GM12872 (cell line): ENCODE results near the gene NR3C1.

Experiments
- CTCF ChIP-seq: IDR thresholded peaks from 3 replicates; pipeline ENCODE4 v1.5.1; 2011; ENCODE audit warnings: low read depth, mild to moderate bottlenecking, low read length, moderate library complexity; ENCODE audit not compliant: insufficient read depth

The NR3C1 gene

GRCh38 chr5:143308731-143309130 lies 94.8 kb downstream of the NR3C1 start:
- no peak for TF ChIP-seq CTCF

GRCh38 chr5:143306040-143306439 lies 97.4 kb downstream of the NR3C1 start:
- no peak for TF ChIP-seq CTCF

GRCh38 chr5:143304836-143305475 lies 98.5 kb downstream of the NR3C1 start:
- no peak for TF ChIP-seq CTCF

- no peak for TF ChIP-seq CTCF
Measured at GRCh38 chr5:143302341-143303045, 101.0 kb downstream of the NR3C1 start.

- TF ChIP-seq CTCF = no peak
Measured at GRCh38 chr5:143297756-143298155, 105.7 kb downstream of the NR3C1 start.

- no peak for TF ChIP-seq CTCF
Measured at GRCh38 chr5:143290125-143290524, 113.4 kb downstream of the NR3C1 start.

GRCh38 chr5:143284521-143284920 lies 119.0 kb downstream of the NR3C1 start:
- TF ChIP-seq CTCF = no peak
